ENCODE data around the gene SLC6A20. TPM values are rescaled to one million over a fixed set of nuclear protein-coding genes. Genes with fewer than 3 reads are reported as not detected.

SLC6A20 gene
- total RNA-seq, 1 donor from 2014 or later = not detected

DNA sequence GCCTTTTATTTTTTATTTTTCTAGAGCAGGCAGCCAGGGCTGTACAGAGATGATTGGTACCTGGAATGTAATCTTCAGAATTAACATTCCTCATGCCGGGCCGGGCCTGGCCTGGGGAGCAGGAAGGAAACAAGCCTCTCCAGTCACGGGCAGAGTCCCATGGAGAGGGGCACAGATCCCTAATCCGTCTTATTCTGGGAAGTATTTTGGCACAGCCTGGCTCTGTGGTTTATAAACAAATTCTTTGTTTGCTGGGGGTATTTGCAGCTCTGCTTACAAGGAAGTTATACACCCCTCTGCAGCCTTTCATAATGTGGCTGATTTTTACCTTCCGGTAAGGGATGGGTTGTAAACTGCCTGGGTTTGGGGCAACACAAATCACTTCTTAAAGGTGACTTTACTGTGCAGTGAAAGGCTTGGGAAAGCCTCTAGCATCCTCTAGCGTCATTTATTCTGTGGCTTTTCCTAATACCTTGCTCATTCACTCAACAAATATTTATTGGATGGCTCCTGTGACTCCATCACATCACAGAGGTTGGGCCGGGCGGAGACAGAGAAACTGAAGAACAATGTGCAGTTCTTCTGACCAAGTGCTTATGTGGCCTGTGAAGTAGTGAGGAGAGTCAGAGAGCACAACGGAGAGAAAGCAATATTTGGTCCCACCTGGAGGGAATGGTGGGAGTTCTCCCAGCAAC is 2.7 kb downstream of the SLC6A20 start:
- peak; percentile 29 for DNase-seq (ENCODE audit: low read depth)
- no peak for FAIRE-seq
- peaks cover 23% of the 10 kb centered on the region for H3K27me3 ChIP-seq (ENCODE audit: control insufficient read depth, insufficient read depth, low read length)

DNA sequence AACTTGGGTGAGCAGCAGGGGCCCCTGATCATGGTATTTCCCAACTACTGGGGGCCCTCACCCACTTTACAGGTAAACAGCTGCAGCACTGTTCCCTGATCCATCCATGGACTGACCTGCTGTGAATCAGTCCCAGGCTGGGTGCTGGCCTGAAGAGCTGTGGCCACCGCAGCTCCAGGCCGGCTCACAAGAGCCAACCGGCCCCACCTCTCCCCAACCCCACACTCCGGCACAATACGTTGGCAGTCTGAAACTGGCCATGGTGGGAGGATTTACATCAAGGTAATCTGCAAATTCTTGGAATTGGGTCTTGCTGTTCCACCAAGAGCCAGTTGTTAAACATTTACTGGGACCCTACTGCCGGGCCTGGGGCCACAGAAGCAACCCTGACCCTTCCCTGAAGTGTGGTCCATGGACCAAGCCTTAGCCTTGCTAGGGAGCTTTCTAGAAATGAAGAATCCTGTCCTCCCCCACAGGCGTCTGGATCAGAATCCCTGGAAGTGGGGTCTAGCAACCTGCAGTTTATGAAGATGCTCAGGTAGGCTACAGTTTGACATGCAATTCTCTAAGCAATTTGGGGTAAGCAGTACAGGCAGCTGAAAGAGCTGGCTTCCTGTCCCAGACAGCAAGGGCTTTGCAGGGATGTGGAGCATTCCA is 3.7 kb downstream of the SLC6A20 start:
- DNase-seq (ENCODE audit: low read depth) (no peak), FAIRE-seq (no peak)
- H3K27me3 ChIP-seq (ENCODE audit: control insufficient read depth, insufficient read depth, low read length) = peaks cover 20% of the 10 kb centered on the region

More for the DNA sequence above, 2.7 kb downstream of the SLC6A20 start:
- Histone ChIP-seq H3K36me3 (ENCODE audit: control insufficient read depth, insufficient read depth, low read length) (no peaks in the 10 kb centered on the region), H3K4me3 (ENCODE audit: low read depth, low read length) (no peak overlapping the region)
- TF ChIP-seq, protein P1, sequence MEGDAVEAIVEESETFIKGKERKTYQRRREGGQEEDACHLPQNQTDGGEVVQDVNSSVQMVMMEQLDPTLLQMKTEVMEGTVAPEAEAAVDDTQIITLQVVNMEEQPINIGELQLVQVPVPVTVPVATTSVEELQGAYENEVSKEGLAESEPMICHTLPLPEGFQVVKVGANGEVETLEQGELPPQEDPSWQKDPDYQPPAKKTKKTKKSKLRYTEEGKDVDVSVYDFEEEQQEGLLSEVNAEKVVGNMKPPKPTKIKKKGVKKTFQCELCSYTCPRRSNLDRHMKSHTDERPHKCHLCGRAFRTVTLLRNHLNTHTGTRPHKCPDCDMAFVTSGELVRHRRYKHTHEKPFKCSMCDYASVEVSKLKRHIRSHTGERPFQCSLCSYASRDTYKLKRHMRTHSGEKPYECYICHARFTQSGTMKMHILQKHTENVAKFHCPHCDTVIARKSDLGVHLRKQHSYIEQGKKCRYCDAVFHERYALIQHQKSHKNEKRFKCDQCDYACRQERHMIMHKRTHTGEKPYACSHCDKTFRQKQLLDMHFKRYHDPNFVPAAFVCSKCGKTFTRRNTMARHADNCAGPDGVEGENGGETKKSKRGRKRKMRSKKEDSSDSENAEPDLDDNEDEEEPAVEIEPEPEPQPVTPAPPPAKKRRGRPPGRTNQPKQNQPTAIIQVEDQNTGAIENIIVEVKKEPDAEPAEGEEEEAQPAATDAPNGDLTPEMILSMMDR (IDR thresholded peaks at IDR 0.05; ENCODE audit: insufficient read depth, low read length, severe bottlenecking) = peak; percentile 6

DNA sequence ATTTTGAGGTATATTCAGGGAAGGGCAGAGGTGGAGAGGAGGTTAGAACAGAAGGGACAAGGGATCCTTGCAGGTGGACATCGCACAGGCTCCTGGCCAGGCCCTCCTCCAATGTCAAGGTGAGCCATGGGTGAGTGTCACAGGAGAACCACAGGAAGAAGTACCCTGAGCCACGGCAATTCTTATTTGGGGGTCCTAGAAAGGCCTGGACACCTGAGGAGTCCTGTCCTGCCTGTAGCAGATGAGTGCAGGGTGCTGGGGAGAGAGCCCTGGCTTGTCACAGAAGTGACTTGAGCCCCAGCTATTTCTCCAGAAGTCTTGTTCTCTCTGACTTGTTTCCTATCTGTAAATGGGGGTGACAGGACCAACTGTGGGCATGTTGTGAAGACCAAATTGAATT is 4.3 kb downstream of the SLC6A20 start:
- TF ChIP-seq, protein P1 (IDR thresholded peaks at IDR 0.05; ENCODE audit: insufficient read depth, low read length, severe bottlenecking) = no peak
- FAIRE-seq = no peak
- peaks cover 16% of the 10 kb centered on the region for H3K27me3 ChIP-seq (ENCODE audit: control insufficient read depth, insufficient read depth, low read length)

More for the DNA sequence above, 3.7 kb downstream of the SLC6A20 start:
- Histone ChIP-seq H3K36me3 (ENCODE audit: control insufficient read depth, insufficient read depth, low read length) (no peaks in the 10 kb centered on the region), H3K4me3 (ENCODE audit: low read depth, low read length) (no peak overlapping the region)
- TF ChIP-seq, protein P1 (IDR thresholded peaks at IDR 0.05; ENCODE audit: insufficient read depth, low read length, severe bottlenecking) = no peak

DNA sequence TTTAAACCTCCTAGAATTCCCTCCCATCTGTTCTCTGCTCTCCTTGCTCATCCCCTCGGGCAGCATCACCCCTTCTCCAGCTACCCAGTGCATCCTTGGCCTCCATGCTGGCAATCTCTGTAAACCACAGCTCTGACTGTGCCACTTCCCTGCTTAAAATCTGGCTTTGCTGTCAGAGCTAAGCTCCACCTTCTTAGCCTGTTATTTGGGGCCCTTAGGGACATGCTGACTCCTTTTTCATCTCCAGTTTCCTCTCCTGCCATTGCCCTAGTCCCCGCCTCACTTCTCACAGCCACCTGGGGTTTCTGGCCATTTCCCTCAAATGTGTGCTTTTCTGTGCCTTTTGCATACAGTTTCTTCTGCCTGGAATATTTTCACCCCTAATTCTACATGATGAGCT is 5.7 kb downstream of the SLC6A20 start:
- DNase-seq (ENCODE audit: low read depth) (no peak), FAIRE-seq (no peak)
- Histone ChIP-seq H3K27me3 (ENCODE audit: control insufficient read depth, insufficient read depth, low read length) (peaks cover 5% of the 10 kb centered on the region), H3K4me3 (ENCODE audit: low read depth, low read length) (no peak overlapping the region), H3K36me3 (ENCODE audit: control insufficient read depth, insufficient read depth, low read length) (no peaks in the 10 kb centered on the region)
- TF ChIP-seq, protein P1 (IDR thresholded peaks at IDR 0.05; ENCODE audit: insufficient read depth, low read length, severe bottlenecking) = no peak

More for the DNA sequence above, 4.3 kb downstream of the SLC6A20 start:
- no peak overlapping the region for H3K4me3 ChIP-seq (ENCODE audit: low read depth, low read length)
- H3K36me3 ChIP-seq (ENCODE audit: control insufficient read depth, insufficient read depth, low read length) = no peaks in the 10 kb centered on the region
- DNase-seq (ENCODE audit: low read depth) = no peak

DNA sequence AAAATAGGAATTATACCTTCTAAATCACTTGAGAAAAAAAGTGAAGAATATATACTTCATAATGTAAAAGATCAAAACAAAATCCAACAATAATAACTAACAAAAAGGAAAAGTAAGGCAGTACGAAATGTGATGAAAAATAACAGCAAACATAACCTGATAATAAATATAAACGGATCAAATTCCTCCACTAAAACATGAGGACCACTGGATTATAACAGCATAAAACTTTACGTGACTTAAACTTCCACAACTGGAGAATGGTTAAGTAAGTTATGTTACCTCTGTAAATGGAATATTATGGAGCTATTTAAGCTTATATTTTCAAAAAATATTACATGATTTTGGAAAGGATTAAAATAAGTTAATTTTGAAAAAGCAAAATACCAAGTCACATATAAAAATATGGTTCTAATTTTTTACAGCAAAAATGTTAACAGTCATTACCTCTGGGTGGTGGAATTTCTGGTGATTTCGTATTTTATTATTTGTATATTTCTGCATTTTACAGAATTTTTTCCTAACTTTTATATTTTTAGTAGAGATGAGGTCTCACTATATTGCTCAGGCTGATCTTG is 7.0 kb downstream of the SLC6A20 start:
- no peak for FAIRE-seq
- H3K27me3 ChIP-seq (ENCODE audit: control insufficient read depth, insufficient read depth, low read length) = no peaks in the 10 kb centered on the region
- TF ChIP-seq, protein P1 (IDR thresholded peaks at IDR 0.05; ENCODE audit: insufficient read depth, low read length, severe bottlenecking) = no peak
- H3K36me3 ChIP-seq (ENCODE audit: control insufficient read depth, insufficient read depth, low read length) = no peaks in the 10 kb centered on the region
- H3K4me3 ChIP-seq (ENCODE audit: low read depth, low read length) = no peak overlapping the region
- DNase-seq (ENCODE audit: low read depth) = no peak

Measured in bronchial epithelial cell (primary cell).